ENCODE data around the gene WDFY4. TPM values are rescaled to one million over a fixed set of nuclear protein-coding genes. Genes with fewer than 3 reads are reported as not detected.

WDFY4 gene
- total and polyA plus RNA-seq, 2 experiments from 2014 or later = 0.14 TPM; not detected in 1

DNA sequence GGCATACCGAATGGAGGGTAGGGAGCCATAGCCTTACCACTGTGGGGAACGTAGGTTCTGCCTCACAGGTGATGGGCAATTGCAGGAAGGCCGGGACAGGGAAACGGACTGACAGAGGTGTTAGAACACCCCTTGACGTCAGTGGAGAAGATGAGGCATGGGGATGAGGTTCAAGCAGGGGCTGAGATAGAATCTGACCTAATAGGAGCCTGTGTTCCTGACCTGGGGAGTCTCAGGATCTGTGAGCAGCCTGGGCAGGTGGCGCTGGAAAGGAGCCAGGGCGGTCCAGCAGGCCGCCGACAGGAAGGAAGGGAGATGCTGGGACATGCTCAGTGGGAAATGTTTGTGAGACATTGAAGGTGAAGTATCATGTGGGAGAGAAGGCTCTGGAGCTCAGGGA, 109.4 kb downstream of the WDFY4 start:
- peaks cover 1% of the 10 kb centered on the region for H3K27me3 Mint-ChIP-seq (ENCODE audit: insufficient read depth, low read depth, poor library complexity)
- Histone ChIP-seq H3K4me1 (ENCODE audit: insufficient read depth) (no peaks in the 10 kb centered on the region), H4K20me1 (replicated peaks; ENCODE audit: insufficient read depth) (no peaks in the 10 kb centered on the region), H3K9me2 (ENCODE audit: insufficient read depth) (no peaks in the 10 kb centered on the region), H3K36me3 (ENCODE audit: insufficient read depth) (no peaks in the 10 kb centered on the region), H2AFZ (no peak overlapping the region), H3K27ac (ENCODE audit: low read depth) (no peak overlapping the region), H3K79me2 (replicated peaks; ENCODE audit: insufficient read depth) (no peaks in the 10 kb centered on the region), H3K27me3 (ENCODE audit: insufficient read depth) (no peaks in the 10 kb centered on the region), H3K4me2 (no peak overlapping the region), H3F3A (replicated peaks; ENCODE audit: low read depth) (no peaks in the 10 kb centered on the region), H3K4me3 (no peak overlapping the region)
- no peak for ATAC-seq
- TF ChIP-seq ZNF331 (CRISPR knock-in tag; IDR thresholded peaks at IDR 0.05; ENCODE audit: low read depth) = no peak
- no peak for TF ChIP-seq STAT1 (IDR thresholded peaks at IDR 0.05; ENCODE audit: unreplicated experiment)
- TF ChIP-seq, protein P1, sequence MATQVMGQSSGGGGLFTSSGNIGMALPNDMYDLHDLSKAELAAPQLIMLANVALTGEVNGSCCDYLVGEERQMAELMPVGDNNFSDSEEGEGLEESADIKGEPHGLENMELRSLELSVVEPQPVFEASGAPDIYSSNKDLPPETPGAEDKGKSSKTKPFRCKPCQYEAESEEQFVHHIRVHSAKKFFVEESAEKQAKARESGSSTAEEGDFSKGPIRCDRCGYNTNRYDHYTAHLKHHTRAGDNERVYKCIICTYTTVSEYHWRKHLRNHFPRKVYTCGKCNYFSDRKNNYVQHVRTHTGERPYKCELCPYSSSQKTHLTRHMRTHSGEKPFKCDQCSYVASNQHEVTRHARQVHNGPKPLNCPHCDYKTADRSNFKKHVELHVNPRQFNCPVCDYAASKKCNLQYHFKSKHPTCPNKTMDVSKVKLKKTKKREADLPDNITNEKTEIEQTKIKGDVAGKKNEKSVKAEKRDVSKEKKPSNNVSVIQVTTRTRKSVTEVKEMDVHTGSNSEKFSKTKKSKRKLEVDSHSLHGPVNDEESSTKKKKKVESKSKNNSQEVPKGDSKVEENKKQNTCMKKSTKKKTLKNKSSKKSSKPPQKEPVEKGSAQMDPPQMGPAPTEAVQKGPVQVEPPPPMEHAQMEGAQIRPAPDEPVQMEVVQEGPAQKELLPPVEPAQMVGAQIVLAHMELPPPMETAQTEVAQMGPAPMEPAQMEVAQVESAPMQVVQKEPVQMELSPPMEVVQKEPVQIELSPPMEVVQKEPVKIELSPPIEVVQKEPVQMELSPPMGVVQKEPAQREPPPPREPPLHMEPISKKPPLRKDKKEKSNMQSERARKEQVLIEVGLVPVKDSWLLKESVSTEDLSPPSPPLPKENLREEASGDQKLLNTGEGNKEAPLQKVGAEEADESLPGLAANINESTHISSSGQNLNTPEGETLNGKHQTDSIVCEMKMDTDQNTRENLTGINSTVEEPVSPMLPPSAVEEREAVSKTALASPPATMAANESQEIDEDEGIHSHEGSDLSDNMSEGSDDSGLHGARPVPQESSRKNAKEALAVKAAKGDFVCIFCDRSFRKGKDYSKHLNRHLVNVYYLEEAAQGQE (IDR thresholded peaks at IDR 0.05; ENCODE audit: unreplicated experiment) = no peak
- no peak for TF ChIP-seq ZNF462 (CRISPR knock-in tag; IDR thresholded peaks at IDR 0.05)
- TF ChIP-seq ZNF114 (CRISPR knock-in tag; IDR thresholded peaks at IDR 0.05) = no peak
- TF ChIP-seq EZH2phosphoT487 (IDR thresholded peaks at IDR 0.05; ENCODE audit: unreplicated experiment) = no peak
- no peak for TF ChIP-seq CREB1 (CRISPR knock-in tag; IDR thresholded peaks at IDR 0.05; ENCODE audit: low read depth)
- no peak for TF ChIP-seq EZH2 (IDR thresholded peaks at IDR 0.05; ENCODE audit: low read depth, unreplicated experiment)
- TF ChIP-seq JUNB (IDR thresholded peaks at IDR 0.05; ENCODE audit: unreplicated experiment) = no peak
- TF ChIP-seq, protein P2, sequence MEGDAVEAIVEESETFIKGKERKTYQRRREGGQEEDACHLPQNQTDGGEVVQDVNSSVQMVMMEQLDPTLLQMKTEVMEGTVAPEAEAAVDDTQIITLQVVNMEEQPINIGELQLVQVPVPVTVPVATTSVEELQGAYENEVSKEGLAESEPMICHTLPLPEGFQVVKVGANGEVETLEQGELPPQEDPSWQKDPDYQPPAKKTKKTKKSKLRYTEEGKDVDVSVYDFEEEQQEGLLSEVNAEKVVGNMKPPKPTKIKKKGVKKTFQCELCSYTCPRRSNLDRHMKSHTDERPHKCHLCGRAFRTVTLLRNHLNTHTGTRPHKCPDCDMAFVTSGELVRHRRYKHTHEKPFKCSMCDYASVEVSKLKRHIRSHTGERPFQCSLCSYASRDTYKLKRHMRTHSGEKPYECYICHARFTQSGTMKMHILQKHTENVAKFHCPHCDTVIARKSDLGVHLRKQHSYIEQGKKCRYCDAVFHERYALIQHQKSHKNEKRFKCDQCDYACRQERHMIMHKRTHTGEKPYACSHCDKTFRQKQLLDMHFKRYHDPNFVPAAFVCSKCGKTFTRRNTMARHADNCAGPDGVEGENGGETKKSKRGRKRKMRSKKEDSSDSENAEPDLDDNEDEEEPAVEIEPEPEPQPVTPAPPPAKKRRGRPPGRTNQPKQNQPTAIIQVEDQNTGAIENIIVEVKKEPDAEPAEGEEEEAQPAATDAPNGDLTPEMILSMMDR (conservative IDR thresholded peaks at IDR 0.05; ENCODE audit: low read depth in 2 of 2) = no peak
- TF ChIP-seq POLR2AphosphoS5 (IDR thresholded peaks at IDR 0.05; ENCODE audit: low read depth) = no peak
- no peak for TF ChIP-seq ETS1 (IDR thresholded peaks at IDR 0.05)
- TF ChIP-seq NANOG (IDR thresholded peaks at IDR 0.05; ENCODE audit: borderline replicate concordance) = no peak
- DNase-seq (ENCODE audit: low spot score) = no peak
- no peaks in the 10 kb centered on the region; the same call in 2 of the 3 replicates for H3K9me3 Mint-ChIP-seq
- no peak overlapping the region for H3K27ac Mint-ChIP-seq
- H3K4me3 Mint-ChIP-seq = no peak overlapping the region
- H3K4me1 Mint-ChIP-seq = no peaks in the 10 kb centered on the region
- no peaks in the 10 kb centered on the region for H3K36me3 Mint-ChIP-seq (ENCODE audit: low read depth)
